M059J (cell line): ENCODE measurements around the gene TARP.
"Not testable (repeated sequence)": the region's sequence is repeated elsewhere in the genome, so short reads cannot be mapped to it uniquely, and the experiment has no call there.

Experiments
- DNase-seq: peaks from one replicate; pipeline ENCODE4 v3.0.0-alpha.2; 2012; ENCODE audit warnings: low read depth

The TARP gene

DNA sequence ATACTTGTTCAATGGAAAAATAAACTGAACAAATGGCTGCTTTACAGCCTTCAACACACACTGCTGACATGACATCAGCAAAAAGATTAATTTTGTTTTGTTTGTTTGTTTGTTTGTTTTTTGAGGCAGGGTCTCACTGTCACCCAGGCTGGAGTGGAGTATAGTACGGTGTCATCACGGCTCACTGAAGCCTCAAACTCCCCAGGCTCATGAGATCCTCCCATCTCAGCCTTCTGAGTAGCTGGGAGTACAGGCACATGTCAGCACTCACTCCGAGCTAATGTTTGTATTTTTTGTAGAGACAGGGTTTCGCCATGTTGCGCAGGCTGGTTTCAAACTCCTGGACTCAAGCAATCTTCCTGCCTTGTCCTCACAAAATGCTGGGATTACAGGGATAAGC, 10.9 kb downstream of the TARP start:
- DNase-seq, result no peak

- DNase-seq, result not testable (repeated sequence)
Measured at GRCh38 chr7:38262026-38262425, 11.4 kb downstream of the TARP start.

GRCh38 chr7:38261601-38262000, 11.8 kb downstream of the TARP start:
- not testable (repeated sequence) for DNase-seq

- not testable (repeated sequence) for DNase-seq
Measured at GRCh38 chr7:38259157-38259556, 14.3 kb downstream of the TARP start.

DNA sequence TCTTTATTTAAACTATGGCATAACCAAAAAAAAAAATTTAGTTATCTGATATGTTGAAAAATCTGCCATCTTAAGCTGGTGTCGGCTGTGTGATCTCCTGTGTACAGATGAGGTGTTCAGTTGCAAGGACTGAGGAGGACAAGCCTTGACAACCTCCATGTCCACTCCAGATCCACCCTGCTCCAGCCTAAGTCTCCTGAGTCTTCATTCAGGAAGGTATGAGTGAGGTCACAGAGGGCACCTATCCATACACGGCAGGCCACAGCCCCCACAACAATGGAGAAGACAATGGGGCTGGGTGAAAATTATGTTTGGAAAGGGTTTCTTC, 16.1 kb downstream of the TARP start:
- DNase-seq, result no peak

GRCh38 chr7:38249849-38250248, 23.6 kb downstream of the TARP start:
- not testable (repeated sequence) for DNase-seq

GRCh38 chr7:38248069-38248567, 25.3 kb downstream of the TARP start:
- DNase-seq, result no peak

DNA sequence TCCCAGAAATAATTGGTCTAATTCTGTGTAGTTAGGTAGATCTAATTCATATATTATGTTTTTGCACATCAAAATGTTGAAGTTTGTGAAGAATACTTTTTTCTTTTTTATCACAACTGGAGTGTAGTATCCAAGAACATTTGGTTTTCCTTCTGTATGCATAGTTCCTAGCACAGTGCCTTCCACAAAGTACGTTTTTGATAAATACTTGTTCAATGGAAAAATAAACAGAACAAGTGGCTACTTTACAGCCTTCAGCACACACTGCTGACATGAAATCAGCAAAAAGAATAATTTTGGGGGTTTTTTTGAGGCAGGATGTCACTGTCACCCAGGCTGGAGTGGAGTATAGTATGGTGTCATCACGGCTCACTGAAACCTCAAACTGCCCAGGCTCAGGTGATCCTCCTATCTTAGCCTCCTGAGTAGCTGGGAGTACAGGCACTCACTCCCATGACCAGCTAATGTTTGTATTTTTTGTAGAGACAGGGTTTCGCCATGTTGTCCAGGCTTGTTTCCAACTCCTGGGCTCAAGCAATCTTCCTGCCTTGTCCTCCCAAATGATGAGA, 27.9 kb downstream of the TARP start:
- DNase-seq, result no peak

GRCh38 chr7:38244516-38244915, 28.9 kb downstream of the TARP start:
- DNase-seq, result no peak

DNA sequence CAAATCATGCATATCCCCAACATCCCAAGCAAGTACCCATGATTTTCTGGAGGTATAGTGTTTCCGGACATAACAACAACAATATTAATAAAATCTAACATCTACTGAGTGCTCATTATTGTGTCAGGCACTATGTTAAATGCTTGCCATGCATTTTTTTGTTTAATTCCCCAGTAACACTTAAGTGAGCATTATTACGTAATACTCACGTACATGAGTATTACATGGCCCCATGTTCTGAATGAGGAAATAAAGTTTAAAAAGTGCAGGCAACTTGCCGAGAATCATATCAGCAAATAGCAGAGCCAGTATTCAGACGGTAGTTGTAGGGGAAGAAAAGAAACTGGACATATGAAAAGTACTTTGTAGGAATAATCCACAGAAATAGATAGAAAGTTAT, 30.1 kb downstream of the TARP start:
- not testable (repeated sequence) for DNase-seq

- DNase-seq, result no peak
Measured at GRCh38 chr7:38242814-38243213, 30.6 kb downstream of the TARP start.

DNA sequence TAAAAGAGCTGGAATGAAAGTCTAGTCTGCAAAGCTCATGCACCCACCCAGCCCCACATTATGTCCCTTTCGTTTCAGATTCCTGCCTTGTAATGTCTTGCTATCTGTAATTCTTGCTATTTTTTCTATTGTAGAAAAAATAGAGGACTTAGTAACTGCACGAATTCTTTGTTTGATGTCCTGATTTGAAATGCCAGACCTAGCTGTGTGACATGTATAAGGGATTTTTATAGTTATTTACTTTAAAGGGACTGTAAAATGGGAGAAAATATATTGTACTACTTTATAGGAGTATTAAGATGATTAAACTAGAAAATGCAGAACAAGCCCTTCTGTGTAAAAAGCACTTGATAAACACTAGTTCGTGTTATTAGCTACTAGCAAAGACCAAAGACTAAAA, 32.4 kb downstream of the TARP start:
- DNase-seq, result no peak

GRCh38 chr7:38239129-38239528, 34.3 kb downstream of the TARP start:
- DNase-seq, result not testable (repeated sequence)

DNA sequence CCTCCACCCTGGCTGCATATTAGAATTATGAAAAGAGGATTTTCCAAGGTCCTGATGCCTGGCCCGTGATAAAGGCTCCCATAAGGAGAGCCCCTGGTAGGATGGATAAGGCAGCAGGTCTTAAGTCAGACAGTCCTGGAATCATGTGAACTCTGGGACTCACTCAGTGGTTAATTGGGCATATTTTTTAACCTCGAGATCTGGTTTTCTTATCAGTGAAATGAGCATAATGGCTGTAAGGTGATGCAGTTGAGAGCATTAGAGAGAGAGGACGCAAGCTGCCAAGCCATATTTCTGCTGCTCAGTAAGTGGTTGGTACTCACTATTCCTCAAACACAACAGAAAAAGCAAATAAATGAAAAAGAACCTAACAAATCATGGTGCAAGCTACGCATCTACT, 37.8 kb downstream of the TARP start:
- DNase-seq, result no peak

DNA sequence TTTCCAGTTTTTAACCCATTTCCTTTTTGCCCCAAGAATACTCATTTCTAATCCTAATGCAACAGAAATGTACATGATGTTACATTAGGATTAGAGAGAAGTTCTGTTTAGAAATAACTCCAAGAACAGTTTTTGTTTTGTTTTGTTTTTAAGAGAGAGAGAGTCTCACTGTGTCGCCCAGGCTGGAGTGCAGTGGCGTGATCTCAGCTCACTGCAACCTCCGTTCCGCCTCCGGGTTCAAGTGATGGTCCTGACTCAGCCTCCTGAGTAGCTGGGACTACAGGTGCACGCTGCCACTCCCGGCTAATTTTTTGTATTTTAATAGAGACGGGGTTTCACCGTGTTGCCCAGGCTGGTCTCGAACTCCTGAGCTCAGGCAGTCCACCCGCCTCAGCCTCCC, 38.7 kb downstream of the TARP start:
- not testable (repeated sequence) for DNase-seq

DNA sequence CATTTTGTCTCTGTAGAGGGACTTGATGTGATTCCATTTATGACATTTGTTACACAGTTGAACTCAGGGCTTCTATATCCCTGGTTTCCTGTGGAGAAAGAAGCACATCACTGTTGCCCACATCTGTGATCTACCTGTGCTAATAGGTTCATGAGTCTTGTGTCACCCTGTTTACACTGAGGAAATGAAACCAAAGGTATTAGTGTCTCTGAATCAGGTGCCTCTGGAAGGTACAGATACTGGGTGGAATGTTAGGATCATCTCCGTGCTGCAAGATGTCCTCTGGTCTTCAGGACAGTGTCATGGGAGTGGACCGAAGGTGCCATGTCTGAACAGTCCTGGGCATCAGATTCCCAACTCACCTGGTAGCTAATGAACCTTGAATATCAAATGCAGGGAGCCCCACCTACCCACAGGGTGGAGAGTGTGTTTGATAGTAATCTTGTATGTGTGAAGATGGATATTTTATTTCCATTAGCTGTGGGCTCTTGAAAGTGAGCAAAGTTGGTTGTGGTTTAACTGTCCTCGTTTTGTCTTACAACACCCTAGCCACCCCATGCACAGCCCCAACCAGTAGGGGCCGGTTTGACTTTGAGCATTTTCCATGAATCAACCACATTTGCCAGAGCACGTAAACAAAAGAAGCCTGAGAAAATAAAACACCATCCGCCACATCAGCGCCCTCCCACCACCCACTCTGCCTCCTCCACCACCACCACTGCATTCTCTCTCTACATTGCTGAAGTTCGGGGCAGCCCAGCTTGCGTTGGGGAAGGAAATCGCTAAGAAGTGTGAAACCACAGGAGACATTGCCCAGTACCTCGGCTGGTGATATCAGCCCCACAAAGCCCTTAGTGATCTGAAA, 40.7 kb downstream of the TARP start:
- DNase-seq, result peak; percentile 59

DNA sequence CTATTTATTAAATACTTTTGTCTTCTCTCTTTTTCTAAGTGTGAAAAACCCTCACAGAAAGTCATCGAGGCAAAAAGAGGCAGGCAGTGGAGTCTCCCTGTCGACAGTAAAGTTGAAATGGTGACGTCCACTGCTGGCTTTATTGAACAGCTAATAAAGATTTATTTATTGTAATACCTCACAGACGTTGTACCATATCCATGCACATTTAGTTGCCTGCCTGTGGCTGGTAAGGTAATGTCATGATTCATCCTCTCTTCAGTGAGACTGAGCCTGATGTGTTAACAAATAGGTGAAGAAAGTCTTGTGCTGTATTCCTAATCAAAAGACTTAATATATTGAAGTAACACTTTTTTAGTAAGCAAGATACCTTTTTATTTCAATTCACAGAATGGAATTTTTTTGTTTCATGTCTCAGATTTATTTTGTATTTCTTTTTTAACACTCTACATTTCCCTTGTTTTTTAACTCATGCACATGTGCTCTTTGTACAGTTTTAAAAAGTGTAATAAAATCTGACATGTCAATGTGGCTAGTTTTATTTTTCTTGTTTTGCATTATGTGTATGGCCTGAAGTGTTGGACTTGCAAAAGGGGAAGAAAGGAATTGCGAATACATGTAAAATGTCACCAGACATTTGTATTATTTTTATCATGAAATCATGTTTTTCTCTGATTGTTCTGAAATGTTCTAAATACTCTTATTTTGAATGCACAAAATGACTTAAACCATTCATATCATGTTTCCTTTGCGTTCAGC, 43.4 kb downstream of the TARP start:
- DNase-seq, result peak; percentile 15

GRCh38 chr7:38229386-38229785, 44.0 kb downstream of the TARP start:
- peak; percentile 93 for DNase-seq

DNA sequence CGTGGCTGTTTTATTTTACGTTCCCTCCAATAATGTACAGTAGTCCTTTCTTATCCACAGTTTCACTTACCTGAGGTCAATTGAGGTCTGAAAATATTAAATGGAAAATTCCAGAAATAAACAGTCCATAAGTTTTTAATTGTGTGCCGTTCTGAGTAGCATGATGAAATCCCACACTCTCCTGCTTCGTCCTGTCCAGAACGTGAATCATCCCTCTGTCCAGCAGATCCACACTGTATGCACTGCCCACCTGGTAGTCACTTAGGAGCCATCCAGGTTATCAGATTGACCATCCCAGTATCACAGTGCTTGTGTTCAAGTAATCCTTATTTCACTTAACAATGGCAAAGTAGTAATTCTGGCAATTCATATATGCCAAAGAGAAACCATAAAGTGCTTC, 49.0 kb downstream of the TARP start:
- DNase-seq, result no peak

DNA sequence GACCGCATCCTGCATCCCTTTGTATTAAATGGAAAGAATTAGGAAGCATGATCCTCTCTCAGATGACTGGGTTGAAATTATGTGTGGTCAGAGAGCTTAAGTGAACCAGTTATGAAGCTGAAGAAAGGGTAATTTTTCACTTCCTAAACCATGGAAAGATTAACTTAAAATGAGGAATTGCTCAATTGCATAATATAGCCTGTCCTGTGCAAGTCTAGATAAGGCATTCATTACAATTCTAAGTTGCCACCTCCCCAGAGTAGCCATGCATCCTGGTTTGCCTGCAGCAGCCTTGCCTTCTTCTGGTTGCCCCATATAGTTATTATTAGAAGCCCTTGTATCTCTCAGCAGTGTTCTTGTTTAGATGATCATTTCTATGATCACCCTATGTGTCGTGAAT, 50.1 kb downstream of the TARP start:
- no peak for DNase-seq

DNA sequence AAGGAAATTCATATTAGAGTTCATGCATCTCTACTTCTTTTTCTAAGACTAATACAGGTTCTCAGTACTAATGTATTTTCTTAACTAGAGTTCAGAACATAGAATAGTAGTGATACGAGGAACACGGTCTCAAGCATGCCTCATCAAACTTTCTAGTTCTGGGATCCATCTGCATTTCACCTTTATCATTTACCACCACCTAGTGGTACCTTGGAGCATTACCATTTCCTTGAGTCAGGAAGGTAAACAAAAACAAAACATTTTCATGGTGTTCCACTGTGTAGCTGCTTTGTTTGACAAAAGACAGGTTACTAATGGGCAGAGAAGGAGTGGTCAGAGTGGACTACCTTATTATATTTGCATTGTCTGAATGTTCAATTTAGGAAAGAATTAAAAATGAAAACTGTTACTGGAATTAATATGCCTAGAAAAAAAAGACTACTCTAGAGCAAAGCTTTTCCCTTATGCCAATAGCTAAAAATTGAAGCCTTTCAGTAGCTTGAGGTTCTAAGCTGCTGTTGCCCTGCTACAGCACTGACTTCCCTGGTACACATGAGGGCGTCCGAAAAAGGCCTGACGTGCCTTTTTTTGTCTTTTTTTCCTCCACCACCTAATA, 50.8 kb downstream of the TARP start:
- peak; percentile 66 for DNase-seq

- no peak for DNase-seq
Measured at GRCh38 chr7:38220452-38220851, 53.0 kb downstream of the TARP start.
